ENCODE measurements around the gene RIC1.

- no peak for TF ChIP-seq CTCF (IDR thresholded peaks at IDR 0.05)
- peak in 1 of 2 donors; percentile 57 for TF ChIP-seq POLR2AphosphoS5 (IDR thresholded peaks at IDR 0.05)
- peak in 1 of 4 donors; percentile 54 for TF ChIP-seq POLR2A (IDR thresholded peaks at IDR 0.05)
- peak in 1 of 4 donors; percentile 18 for TF ChIP-seq EP300 (IDR thresholded peaks at IDR 0.05)
Observed at GRCh38 chr9:5626727-5627634, 1.9 kb upstream of the RIC1 start.

Data from upper lobe of left lung (tissue), 4 donors.